HEK293 (cell line): ENCODE measurements around the gene PEAR1.

Source experiments
- CTCF ChIP-seq: fragments of 450-650 bp; formaldehyde crosslinking; IDR thresholded peaks from 2 replicates; pipeline ENCODE4 v1.5.1; 2016; ENCODE audit warnings: missing biosample characterization, missing genetic modification characterization
- KLF17 ChIP-seq: fragments of 450-650 bp; formaldehyde crosslinking; IDR thresholded peaks from 2 replicates; pipeline ENCODE4 v1.5.1; 2016; ENCODE audit warnings: missing biosample characterization, missing genetic modification characterization
- ZBTB10 ChIP-seq: fragments of 450-650 bp; formaldehyde crosslinking; IDR thresholded peaks from 2 replicates; pipeline ENCODE4 v1.5.1; 2016; ENCODE audit warnings: missing biosample characterization, missing genetic modification characterization

GRCh38 chr1:156913809-156914387 lies 20.4 kb downstream of the PEAR1 start:
- TF ChIP-seq ZBTB10 (tag by site-specific recombination) (no peak), KLF17 (tag by site-specific recombination) (no peak), CTCF (tag by site-specific recombination) (no peak)
